HG03139 (cell line): ENCODE measurements around the gene NUP210L.
"Not testable (repeated sequence)": the region's sequence is repeated elsewhere in the genome, so short reads cannot be mapped to it uniquely, and the experiment has no call there.

ENCODE experiments used
- ATAC-seq: cut with Tn5 transposase; IDR thresholded peaks from one replicate; pipeline ENCODE4 v1.9.1; 2021; ENCODE audit not compliant: unreplicated experiment

Gene NUP210L

DNA sequence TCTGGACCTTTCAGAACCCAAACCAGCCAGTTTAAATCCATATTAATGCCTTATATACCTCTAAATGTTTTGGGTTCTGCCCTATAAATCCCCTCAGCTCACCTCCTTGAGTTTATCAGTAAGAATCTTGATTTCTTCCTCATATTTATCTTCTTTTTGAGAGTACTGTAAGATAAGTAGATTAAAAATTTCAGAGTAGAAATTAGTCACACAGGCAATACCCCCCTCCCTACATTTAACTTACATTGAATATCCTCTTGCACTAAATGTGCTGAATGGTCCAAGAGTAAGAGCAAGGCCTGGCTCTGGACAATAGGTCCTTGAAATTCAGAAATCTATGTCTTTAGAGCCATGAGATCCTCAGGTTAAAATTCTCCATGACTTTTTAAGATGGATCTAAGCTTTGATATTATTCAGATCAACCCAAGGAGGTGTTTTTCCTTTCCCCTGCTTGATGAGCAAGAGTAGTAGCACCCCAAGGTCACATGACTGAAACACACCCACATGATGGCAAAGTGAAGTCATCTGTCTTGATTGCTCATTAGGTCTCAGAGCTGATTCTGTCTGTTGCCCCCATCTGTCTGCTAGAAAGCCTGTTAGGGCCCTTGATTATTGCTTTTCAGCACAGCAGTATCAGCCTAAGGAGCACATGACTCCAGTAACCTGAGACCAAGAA, 15.8 kb upstream of the NUP210L start:
- no peak for ATAC-seq

DNA sequence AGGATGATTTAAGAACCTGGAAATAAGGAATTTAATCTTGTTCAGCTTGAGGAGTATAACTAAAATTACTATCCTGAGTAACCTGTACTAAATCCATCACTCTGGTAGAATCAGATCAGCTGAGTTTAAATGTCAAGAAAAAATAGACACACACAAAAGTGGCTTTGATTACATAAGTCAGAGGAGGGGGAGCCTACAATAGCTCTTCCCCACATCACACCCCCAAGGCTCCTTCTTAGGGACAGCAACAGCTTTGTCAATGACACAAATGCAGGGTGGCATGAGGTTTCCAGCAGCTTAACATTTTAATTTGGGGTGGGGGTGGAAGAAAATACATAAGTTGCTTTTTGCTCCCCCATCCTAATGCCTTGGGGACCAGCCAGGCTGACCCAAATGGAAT, 12.6 kb upstream of the NUP210L start:
- ATAC-seq, result no peak

DNA sequence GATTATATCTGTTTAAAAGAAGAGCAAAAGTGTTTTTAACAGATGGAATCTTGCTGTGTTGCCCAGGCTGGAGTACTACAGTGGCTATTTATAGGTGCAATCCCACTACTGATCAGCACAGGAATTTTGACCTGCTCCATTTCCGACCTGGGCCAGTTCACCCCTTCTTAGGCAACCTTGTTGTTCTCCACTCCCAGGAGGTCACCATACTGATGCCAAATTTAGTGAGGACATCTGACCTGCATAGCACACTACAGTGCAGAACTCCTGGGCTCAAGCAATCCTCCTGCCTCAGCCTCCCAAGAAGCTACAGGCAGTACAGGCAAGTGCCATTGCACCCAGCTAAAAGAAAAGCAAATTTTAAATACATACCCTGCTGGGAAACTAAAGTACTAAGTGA, 11.3 kb upstream of the NUP210L start:
- no peak for ATAC-seq

DNA sequence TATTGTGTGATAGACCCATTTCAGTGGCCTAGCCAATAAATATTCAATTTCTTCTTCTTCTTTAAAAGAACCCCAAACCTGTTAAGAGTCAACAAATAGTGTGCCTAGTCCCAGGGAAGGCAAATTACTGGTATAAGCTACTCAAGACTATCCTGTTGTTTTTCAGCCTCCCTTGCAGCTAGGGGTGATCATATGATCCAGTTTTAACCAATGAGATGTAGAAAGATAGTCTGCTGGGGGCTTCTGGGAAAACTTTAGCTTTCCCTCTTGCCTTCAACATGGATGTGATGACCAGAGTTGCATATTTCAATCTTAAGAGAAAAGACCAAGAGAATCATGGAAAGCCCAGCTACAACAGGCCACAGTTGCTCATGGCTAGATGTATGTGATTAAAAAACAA, 4.7 kb upstream of the NUP210L start:
- ATAC-seq, result no peak

DNA sequence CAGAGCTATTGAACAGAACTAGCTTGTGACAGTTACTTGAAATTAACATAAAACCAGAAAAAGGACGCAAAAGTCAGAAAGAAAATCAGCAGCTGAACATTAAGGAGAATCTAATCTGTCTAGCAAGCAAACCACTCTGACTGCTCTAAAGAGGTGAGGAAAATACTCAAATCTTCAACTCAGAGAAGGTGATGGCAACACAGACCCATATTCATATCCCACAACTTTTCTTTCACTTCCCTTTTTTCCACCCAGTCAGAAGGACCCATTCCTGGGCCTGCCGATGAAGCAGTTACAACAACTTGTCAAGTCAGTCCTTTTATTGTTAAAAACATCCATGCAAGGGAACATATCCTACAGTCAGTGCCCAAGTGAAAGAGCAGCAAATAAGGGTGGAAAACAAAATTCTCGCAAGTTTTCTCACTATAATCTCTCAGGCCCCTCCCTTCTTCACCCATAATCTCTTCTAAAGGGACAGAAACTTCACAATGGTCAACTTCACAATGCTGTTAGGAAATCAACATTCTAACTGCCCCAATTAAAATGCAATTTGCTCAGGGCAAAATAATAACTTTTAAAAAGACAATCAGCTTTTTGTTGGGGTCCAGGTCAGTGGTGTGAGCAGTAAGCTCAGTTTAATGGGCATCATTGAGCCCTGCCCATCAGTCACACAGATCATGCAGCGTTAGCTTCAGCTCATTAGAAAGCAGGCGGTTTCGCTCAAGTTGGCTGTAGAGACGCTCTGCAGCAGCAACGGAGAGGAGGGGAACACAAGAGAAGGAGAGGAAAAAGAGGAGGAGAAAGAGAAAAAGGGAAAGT, 3.6 kb upstream of the NUP210L start:
- no peak for ATAC-seq

DNA sequence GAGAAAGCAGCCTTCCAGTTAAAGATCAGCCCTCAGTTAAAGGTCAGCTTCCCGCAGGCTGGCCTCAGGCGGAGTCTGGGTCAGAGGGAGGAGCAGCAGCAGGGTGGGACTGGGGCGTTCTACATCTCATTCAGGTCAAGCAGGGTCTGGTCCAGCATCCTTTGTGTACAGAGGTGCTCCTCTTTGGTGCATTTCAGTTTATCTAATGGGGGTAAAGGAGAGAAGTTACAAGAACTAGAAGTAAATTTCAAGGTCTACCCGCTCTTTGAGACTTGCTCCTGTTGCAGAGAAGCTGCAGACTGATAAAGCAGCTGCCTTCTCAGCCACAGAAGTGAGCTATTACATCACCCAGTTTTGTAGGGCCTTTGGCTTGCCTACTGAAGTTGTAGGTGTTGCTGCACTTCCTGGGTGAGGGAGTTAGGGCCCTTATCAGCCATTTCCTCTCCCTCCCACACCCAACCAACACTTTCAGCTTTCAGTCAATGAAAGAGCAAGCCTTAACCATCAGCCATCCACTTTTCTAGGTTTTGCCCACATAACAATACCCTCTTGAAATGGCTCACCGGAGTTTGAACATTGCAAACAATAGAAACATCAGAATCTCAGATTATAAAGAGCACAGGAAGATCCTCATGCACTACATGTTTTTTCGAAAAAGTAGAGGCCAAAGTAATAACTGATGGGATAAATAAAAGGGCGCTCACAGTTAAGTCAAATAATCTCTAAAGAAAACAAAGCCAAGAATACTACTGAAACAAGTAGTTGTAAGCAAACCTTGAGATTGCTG, 2.8 kb upstream of the NUP210L start:
- ATAC-seq, result peak; percentile 63

DNA sequence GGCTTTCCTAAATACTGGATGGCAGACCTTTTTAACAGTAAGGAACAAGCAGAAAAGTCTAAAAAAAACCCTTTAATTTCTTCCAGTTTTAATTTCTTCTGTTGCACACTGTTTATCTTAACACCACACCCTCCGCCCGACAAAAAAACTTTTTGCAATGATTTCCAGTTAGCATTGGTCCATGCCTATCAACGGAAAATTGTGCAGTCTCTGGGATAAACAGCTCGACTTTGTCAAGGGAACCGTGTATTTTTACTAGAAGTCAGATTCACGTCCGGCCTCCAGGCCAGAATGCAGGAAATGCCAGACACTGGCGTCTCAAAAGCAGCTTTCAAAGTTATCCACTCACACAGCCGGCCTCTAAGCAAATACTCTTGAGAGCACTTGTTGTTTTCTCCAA, 378 bp upstream of the NUP210L start:
- ATAC-seq, result no peak

DNA sequence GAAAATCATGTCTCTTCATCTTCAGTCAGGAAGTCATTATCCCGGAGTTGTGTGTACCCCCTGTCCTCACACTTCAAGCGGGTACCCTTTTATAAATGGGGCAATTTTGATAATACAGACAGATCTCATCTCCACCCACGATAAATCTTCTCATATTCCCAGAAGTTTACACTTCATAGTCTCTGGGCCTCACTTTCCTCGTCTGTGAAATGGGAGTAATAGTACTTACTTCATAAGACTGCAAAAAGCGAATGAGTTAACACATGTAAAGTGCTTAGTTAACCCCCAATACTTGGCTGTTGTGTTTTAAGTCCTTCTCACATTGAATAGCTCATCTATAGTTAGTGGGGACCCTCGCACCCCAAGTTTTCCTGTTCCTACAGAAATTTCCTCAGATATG, 820 bp downstream of the NUP210L start:
- no peak for ATAC-seq

DNA sequence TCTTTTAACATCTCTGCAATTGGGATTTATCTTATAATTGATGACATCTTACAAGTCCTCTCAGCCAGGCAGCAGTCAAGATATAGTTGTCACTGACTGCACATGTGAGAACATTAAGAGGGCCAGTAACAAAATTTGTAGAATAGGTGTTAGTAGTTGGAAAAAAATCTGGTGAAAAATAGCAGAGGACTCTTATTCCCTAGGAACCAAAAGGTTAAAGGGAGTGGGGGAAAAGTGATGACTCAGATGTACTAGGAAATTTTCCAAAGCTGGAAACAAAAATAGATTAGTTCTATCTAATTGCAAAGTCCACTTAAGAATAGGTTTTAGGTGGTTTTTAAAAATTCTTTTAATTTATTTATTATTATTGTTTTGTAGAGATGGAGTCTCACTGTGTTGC, 3.6 kb downstream of the NUP210L start:
- no peak for ATAC-seq

DNA sequence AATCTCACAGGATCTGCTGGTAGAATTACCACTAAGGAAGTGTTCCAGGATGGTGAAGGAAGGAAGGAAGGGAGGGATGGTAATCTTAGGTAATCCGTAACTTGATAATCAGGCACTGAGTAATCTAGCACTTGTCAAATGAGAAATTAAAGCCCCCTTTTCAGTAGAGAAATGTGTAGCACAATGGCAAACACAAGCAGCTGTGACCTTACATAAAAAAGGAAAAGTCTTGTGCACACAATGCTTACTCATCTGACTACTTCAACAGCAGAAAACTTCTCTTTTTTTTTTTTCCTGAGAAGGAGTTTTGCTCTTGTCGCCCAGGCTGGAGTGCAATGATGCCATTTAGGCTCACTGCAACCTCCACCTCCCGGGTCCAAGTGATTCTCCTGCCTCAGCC, 6.1 kb downstream of the NUP210L start:
- no peak for ATAC-seq

DNA sequence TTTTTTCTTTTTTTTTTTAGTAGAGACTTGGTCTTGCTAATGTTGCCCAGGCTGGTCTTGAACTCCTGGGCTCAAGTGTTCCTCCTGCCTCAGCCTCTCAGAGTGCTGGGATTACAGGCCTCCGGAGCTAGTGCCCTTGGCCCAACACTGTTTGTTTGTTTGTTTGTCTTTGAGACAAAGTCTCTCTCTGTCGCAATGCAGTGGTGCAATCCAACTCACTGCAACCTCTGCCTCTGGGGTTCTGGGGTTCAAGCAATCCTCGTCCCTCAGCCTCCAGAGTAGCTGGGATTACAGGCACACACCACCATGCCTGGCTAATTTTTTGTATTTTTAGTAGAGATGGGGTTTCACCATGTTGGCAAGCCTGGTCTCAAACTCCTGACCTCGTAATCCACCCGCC, 7.4 kb downstream of the NUP210L start:
- ATAC-seq, result not testable (repeated sequence)

DNA sequence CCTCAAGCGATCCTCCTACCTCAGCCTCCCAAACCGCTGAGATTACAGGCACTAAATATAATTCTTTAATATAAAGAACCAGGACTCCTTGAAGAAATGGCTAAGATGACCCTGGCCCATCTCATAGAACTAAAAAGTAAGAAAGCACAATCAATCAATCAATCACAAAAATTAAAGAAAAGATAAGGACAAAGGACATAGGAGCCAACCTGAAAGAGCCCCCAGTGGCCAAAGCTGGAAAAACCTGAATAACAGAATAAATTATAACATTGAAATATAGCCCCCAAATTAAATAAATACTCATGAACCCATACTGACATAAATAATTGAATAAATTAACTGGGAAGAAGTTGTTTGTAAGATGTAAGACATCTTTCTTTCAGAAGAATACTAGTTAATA, 8.9 kb downstream of the NUP210L start:
- no peak for ATAC-seq

DNA sequence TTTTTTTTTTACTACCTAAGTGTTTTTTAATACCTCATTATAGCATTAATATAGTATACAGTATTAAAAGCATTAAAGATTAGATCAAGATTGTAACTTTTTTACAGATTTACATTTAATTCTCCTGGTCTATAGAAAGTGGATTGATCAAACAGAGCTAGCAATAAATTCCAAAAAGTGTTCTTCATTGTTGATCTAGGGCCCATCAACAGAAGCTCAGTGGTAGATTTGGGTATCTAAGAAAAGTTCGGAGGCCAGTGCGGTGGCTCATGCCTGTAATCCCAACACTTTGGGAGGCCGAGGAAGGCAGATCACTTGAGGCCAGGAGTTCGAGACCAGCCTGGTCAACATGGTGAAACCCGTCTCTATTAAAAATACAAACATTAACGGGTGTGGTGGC, 12.5 kb downstream of the NUP210L start:
- ATAC-seq, result no peak

DNA sequence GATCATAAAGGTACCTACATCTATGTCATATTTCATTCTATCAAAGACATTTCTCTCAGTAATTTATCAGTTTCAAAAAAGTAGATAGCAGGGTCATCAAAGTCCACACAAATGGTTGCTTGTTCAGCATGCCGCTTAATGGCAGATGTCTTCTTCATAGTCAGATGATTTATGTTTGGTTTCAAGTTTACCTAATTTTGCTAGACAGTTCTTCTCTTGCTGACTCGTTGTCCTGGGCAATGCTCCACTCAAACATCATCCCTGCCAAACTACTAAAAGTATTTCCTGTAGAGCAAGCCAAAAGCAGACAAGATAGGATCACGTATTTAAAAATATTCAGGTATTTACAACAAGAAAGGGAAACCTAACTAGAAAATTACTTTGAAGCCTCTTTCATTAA, 13.6 kb downstream of the NUP210L start:
- no peak for ATAC-seq

DNA sequence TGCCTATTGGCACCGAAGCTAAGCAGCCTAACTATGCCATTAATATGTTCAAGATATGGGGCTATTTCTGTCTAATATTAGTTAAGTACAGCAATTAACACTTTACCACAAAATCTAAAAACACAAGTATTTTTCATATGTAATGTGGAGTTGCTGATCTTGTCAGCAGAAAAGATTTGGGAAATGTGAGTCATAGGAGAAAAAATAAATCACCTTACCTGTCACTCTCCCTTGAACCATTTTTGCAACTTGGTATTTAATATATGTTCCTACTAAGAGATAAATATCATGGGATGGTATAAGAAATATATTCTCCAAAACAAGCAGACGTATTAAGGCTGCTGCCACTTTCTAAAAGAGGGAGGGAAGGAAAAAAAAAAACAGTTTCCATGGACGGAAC, 17.0 kb downstream of the NUP210L start:
- ATAC-seq, result no peak

DNA sequence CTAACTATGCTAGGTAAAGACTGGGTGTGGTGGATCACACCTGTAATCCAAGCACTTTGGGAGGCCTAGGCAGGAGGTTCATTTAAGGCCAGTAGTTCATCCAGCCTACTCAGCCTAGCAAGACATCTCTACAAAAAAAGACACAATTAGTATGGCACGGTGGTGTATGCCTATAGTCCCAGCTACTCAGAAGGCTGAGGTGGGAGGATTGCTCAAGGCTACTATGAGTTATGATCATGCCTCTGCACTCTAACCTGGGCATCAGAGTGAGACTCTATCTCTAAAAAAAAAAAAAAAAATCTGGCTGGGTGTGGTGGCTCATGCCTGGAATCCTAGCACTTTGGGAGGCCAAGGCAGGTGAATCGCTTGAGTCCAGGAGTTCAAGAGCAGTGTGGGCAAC, 21.6 kb downstream of the NUP210L start:
- no peak for ATAC-seq

DNA sequence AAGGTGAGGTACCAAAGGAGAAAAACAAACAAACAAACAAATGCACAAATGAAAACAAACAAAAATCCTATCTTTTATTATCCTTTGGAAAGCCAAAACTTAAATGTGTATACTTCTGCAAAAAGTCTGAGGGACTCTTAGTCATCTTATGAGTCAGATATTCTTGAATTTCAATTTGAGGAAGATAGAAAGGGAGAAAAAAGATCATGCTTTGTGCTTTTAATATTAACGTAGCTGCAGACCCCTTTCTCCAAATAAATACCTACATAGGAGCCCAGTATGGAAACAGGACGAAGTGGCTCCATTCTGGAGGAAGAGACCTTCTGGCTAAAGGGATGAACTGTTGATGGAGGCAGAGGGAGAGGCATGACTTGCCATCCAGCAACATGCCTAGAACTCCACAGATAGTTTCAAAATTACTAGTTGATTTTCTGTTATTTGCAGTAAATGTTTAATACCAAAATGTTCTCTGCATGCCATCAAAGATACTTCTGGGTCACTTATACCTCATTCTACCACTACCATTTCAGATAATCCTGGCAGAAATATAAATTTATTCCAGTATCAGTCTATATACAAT, 25.4 kb downstream of the NUP210L start:
- ATAC-seq, result no peak

DNA sequence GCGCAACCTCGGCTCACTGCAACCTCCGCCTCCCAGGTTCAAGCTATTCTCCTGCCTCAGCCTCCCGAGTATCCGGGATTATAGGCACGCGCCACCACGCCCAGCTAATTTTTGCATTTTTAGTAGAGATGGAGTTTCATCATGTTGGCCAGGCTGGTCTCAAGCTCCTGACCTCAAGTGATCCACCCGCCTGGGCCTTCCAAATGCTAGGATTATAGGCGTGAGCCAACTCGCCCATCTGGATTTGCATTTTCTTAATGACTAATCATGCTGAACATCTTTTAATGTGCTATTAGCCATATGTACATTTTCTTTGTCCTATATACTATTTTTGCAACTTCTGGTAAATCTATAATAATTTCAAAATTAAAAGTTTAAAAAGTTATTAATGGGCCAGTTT, 31.7 kb downstream of the NUP210L start:
- not testable (repeated sequence) for ATAC-seq

DNA sequence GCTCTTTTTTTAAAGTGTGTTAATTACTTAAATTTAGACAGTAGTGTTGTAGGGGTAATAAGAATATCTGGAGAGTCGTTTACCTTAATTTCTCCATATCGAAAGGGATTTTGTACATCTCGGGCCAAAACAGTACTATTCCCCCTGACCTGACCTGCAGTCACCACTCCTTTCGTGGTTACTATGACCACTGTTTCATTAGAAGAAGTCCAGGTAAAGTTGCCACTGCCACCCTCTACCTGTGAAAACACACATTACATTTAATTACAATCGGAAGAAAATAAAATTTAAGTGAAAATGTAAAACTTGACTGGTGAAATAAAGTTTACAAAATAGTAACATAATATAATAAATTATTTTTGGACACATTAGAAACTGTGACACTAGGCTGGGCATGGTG, 37.2 kb downstream of the NUP210L start:
- ATAC-seq, result no peak

DNA sequence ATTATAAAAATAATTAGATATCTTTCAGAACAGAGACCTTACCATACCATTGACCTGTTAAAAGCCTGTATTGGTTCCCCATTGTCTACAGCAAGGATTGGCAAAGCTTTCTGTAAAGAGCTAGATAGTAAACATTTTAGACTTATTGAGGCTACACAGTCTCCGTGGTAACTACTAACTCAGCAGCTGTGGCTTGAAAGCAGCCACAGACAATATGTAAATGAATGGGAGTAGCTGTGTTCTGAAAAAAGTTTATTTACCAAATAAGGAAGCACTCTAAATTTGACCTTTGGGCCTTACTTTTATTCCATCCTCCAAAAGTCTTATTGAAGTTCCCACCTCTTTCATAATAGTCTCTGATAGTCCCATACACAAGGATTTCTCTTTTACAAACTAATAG, 39.7 kb downstream of the NUP210L start:
- no peak for ATAC-seq

DNA sequence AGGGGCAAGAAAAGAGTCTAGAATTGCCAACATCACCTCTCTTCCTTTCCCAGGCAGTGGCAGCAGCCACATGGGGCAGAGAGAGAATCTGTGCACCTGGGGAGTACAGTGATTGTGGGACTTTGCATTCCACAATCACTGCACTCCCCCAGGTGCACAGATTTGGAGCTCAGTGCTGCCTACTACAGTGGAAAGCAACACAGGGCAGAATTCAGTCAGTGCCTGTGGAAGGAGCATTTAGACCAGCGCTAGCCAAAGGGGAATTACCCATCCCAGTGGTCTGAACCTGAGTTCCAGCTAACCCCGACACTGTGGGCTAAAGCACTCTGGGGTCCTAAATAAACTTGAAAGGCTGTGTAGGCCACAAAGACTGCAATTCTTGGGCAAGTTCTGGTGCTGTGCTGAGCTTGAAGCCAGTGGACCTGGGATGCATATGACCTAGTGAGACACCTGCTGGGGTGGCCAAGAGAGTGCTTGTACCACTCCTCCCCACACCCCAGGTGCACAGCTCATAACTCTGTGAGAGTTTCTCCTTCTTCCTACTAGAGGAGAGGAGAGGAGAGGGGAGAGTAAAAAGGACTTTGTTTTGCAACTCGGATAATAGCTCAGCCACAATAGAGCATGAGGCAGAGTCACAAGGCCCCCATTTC, 50.3 kb downstream of the NUP210L start:
- ATAC-seq, result no peak
